Measurements from ENCODE around the gene DLL3.

The DLL3 gene

GRCh38 chr19:39497996-39498797 is 550 bp upstream of the DLL3 start:
- Mint-ChIP-seq H3K9me3 (no peaks in the 10 kb centered on the region), H3K27ac (peak overlapping the region; percentile 0), H3K36me3 (no peaks in the 10 kb centered on the region), H3K4me3 (peak overlapping the region; percentile 1), H3K4me1 (peaks cover 18% of the 10 kb centered on the region), H3K27me3 (peaks cover 65% of the 10 kb centered on the region)
- peak; percentile 59 for DNase-seq
- CTCF ChIA-PET, result interaction anchor here (0.6 to 1.8 kb wide), 6 partner anchors 16 to 297 kb away, joined by 3 to 9 read pairs (median 4); partner anchors contain the start of gene EID2B

- no peak for DNase-seq
- Mint-ChIP-seq H3K9me3 (no peaks in the 10 kb centered on the region), H3K4me1 (peaks cover 26% of the 10 kb centered on the region), H3K36me3 (no peaks in the 10 kb centered on the region), H3K27me3 (peaks cover 82% of the 10 kb centered on the region), H3K27ac (peak overlapping the region; percentile 9), H3K4me3 (no peak overlapping the region)
- CTCF ChIA-PET, result interaction anchor here (0.7 to 0.9 kb wide), 2 partner anchors 14 to 25 kb away, joined by 3 read pairs; no protein-coding TSS in a partner anchor
Measured at GRCh38 chr19:39499932-39500331, 1.2 kb downstream of the DLL3 start.

- Mint-ChIP-seq H3K27ac (no peak overlapping the region), H3K27me3 (peaks cover 85% of the 10 kb centered on the region)
Measured at GRCh38 chr19:39500543-39500942, 1.8 kb downstream of the DLL3 start.

GRCh38 chr19:39501340-39501739 is 2.6 kb downstream of the DLL3 start:
- Mint-ChIP-seq H3K4me1 (peaks cover 29% of the 10 kb centered on the region), H3K4me3 (no peak overlapping the region), H3K36me3 (no peaks in the 10 kb centered on the region), H3K27me3 (peaks cover 87% of the 10 kb centered on the region), H3K27ac (no peak overlapping the region), H3K9me3 (no peaks in the 10 kb centered on the region)
- no peak for DNase-seq
- CTCF ChIA-PET, result no interaction called here

More at GRCh38 chr19:39500543-39500942, 1.8 kb downstream of the DLL3 start:
- no peak for DNase-seq
- CTCF ChIA-PET, result interaction anchor here (0.7 to 0.9 kb wide), 3 partner anchors 14 to 32 kb away, joined by 3 read pairs; no protein-coding TSS in a partner anchor
- no peaks in the 10 kb centered on the region for H3K9me3 Mint-ChIP-seq
- no peaks in the 10 kb centered on the region for H3K36me3 Mint-ChIP-seq
- peaks cover 26% of the 10 kb centered on the region for H3K4me1 Mint-ChIP-seq
- no peak overlapping the region for H3K4me3 Mint-ChIP-seq

- peaks cover 39% of the 10 kb centered on the region for H3K4me1 Mint-ChIP-seq
- H3K36me3 Mint-ChIP-seq, result no peaks in the 10 kb centered on the region
- peak; percentile 78 for DNase-seq
- no peak overlapping the region for H3K27ac Mint-ChIP-seq
- H3K4me3 Mint-ChIP-seq, result peak overlapping the region; percentile 40
- no peaks in the 10 kb centered on the region for H3K9me3 Mint-ChIP-seq
- CTCF ChIA-PET, result interaction anchor here (0.6 to 2.1 kb wide), 12 partner anchors 8 to 67 kb away, joined by 3 to 11 read pairs (median 4); partner anchors contain the start of genes EID2B, RPS16 and SELENOV
- peaks cover 87% of the 10 kb centered on the region for H3K27me3 Mint-ChIP-seq
Measured at GRCh38 chr19:39502640-39503417, 4.1 kb downstream of the DLL3 start.

GRCh38 chr19:39506598-39506943 is 7.8 kb downstream of the DLL3 start:
- H3K27ac Mint-ChIP-seq, result no peak overlapping the region
- no peaks in the 10 kb centered on the region for H3K9me3 Mint-ChIP-seq
- peaks cover 28% of the 10 kb centered on the region for H3K4me1 Mint-ChIP-seq
- H3K36me3 Mint-ChIP-seq, result no peaks in the 10 kb centered on the region
- H3K4me3 Mint-ChIP-seq, result peak overlapping the region; percentile 58
- CTCF ChIA-PET, result interaction anchor here (1.1 kb wide), 1 partner anchor 66 kb away, joined by 5 read pairs; no protein-coding TSS in a partner anchor
- DNase-seq, result no peak
- peaks cover 79% of the 10 kb centered on the region for H3K27me3 Mint-ChIP-seq

- Mint-ChIP-seq H3K4me1 (peaks cover 28% of the 10 kb centered on the region), H3K27ac (no peak overlapping the region), H3K27me3 (peaks cover 83% of the 10 kb centered on the region), H3K9me3 (no peaks in the 10 kb centered on the region), H3K36me3 (no peaks in the 10 kb centered on the region), H3K4me3 (peak overlapping the region; percentile 69)
- DNase-seq, result peak; percentile 68
- CTCF ChIA-PET, result interaction anchor here (1.1 kb wide), 1 partner anchor 67 kb away, joined by 5 read pairs; no protein-coding TSS in a partner anchor
Measured at GRCh38 chr19:39506944-39507714, 8.4 kb downstream of the DLL3 start.

GRCh38 chr19:39507715-39508364 is 9.1 kb downstream of the DLL3 start:
- H3K4me1 Mint-ChIP-seq, result peaks cover 28% of the 10 kb centered on the region
- CTCF ChIA-PET, result no interaction called here
- no peaks in the 10 kb centered on the region for H3K36me3 Mint-ChIP-seq
- no peaks in the 10 kb centered on the region for H3K9me3 Mint-ChIP-seq
- H3K27ac Mint-ChIP-seq, result no peak overlapping the region
- H3K4me3 Mint-ChIP-seq, result peak overlapping the region; percentile 69
- no peak for DNase-seq
- peaks cover 90% of the 10 kb centered on the region for H3K27me3 Mint-ChIP-seq

- H3K27ac Mint-ChIP-seq, result no peak overlapping the region
- H3K36me3 Mint-ChIP-seq, result no peaks in the 10 kb centered on the region
- H3K27me3 Mint-ChIP-seq, result peaks cover 90% of the 10 kb centered on the region
- H3K9me3 Mint-ChIP-seq, result no peaks in the 10 kb centered on the region
- CTCF ChIA-PET, result interaction anchor here (0.7 to 1.0 kb wide), 2 partner anchors 24 to 26 kb away, joined by 3 read pairs; partner anchors contain the start of gene EID2B
- H3K4me3 Mint-ChIP-seq, result no peak overlapping the region
- peaks cover 20% of the 10 kb centered on the region for H3K4me1 Mint-ChIP-seq
- DNase-seq, result no peak
Measured at GRCh38 chr19:39508629-39509028, 9.9 kb downstream of the DLL3 start.

GRCh38 chr19:39509233-39509632 is 10.5 kb downstream of the DLL3 start:
- H3K27ac Mint-ChIP-seq, result no peak overlapping the region
- peaks cover 19% of the 10 kb centered on the region for H3K4me1 Mint-ChIP-seq
- CTCF ChIA-PET, result interaction anchor here (0.7 to 1.0 kb wide), 3 partner anchors 23 to 74 kb away, joined by 3 read pairs; partner anchors contain the start of genes EID2B and RPS16
- H3K36me3 Mint-ChIP-seq, result no peaks in the 10 kb centered on the region
- no peak for DNase-seq
- peaks cover 90% of the 10 kb centered on the region for H3K27me3 Mint-ChIP-seq
- no peaks in the 10 kb centered on the region for H3K9me3 Mint-ChIP-seq
- no peak overlapping the region for H3K4me3 Mint-ChIP-seq

GRCh38 chr19:39512988-39513387 is 14.2 kb downstream of the DLL3 start:
- Mint-ChIP-seq H3K36me3 (peaks cover 5% of the 10 kb centered on the region), H3K4me1 (peaks cover 12% of the 10 kb centered on the region), H3K27ac (no peak overlapping the region), H3K9me3 (no peaks in the 10 kb centered on the region), H3K4me3 (no peak overlapping the region), H3K27me3 (peaks cover 90% of the 10 kb centered on the region)
- no peak for DNase-seq
- CTCF ChIA-PET, result no interaction called here

- Mint-ChIP-seq H3K36me3 (peaks cover 5% of the 10 kb centered on the region), H3K9me3 (no peaks in the 10 kb centered on the region), H3K27me3 (peaks cover 90% of the 10 kb centered on the region), H3K4me3 (peak within 1 kb of the TSS; percentile 33), H3K27ac (no peak within 1 kb of the TSS), H3K4me1 (peaks cover 10% of the 10 kb centered on the region)
- peak; percentile 37 for DNase-seq
- CTCF ChIA-PET, result interaction anchor here (1.1 to 2.3 kb wide), 3 partner anchors 12 to 17 kb away, joined by 3 to 11 read pairs (median 4); no protein-coding TSS in a partner anchor
Measured at GRCh38 chr19:39514840-39515550, 16.2 kb downstream of the DLL3 start, which contains the start of gene SELENOV. SELENOV (plus strand) TSS chr19:39515139; CDS start chr19:39515213, 74 bp downstream.
